GM10266 (cell line): ENCODE measurements around the gene SETBP1.

ENCODE experiments used
- DNase-seq: peaks from one replicate; pipeline ENCODE4 v3.0.0; 2012; ENCODE audit errors: extremely low spot score
- CTCF ChIP-seq: IDR thresholded peaks from 2 replicates; pipeline ENCODE4 v1.5.1; 2012; ENCODE audit warnings: mild to moderate bottlenecking, low read depth; ENCODE audit not compliant: control insufficient read depth, insufficient read depth; ENCODE audit errors: missing control alignments

The SETBP1 gene

GRCh38 chr18:45015788-45016128, 335.1 kb downstream of the SETBP1 start:
- DNase-seq = no peak
- TF ChIP-seq CTCF = no peak

- TF ChIP-seq CTCF = no peak
- no peak for DNase-seq
Measured at GRCh38 chr18:45019469-45019868, 338.8 kb downstream of the SETBP1 start.

GRCh38 chr18:45023519-45023918, 342.8 kb downstream of the SETBP1 start:
- TF ChIP-seq CTCF = no peak
- DNase-seq = no peak

GRCh38 chr18:45024357-45025088, 343.8 kb downstream of the SETBP1 start:
- no peak for DNase-seq
- TF ChIP-seq CTCF = no peak

- TF ChIP-seq CTCF = no peak
- no peak for DNase-seq
Measured at GRCh38 chr18:45025089-45025450, 344.4 kb downstream of the SETBP1 start.

- no peak for TF ChIP-seq CTCF
- DNase-seq = no peak
Measured at GRCh38 chr18:45026162-45026561, 345.5 kb downstream of the SETBP1 start.

- DNase-seq = no peak
- TF ChIP-seq CTCF = no peak
Measured at GRCh38 chr18:45034179-45034578, 353.5 kb downstream of the SETBP1 start.
